GM12872 (cell line): ENCODE measurements around the gene DSG2.

ENCODE experiments used
- CTCF ChIP-seq: IDR thresholded peaks from 3 replicates; pipeline ENCODE4 v1.5.1; 2011; ENCODE audit warnings: low read depth, mild to moderate bottlenecking, low read length, moderate library complexity; ENCODE audit not compliant: insufficient read depth

Gene DSG2

GRCh38 chr18:31591628-31592027, 93.7 kb downstream of the DSG2 start, which contains the start of gene TTR:
TSS of gene TTR (plus strand) at chr18:31591877. CDS start at chr18:31591903, 26 bp downstream.
- no peak for TF ChIP-seq CTCF

GRCh38 chr18:31592506-31593157, 94.7 kb downstream of the DSG2 start:
- TF ChIP-seq CTCF, result no peak

GRCh38 chr18:31595121-31595771, 97.3 kb downstream of the DSG2 start:
- no peak for TF ChIP-seq CTCF

- TF ChIP-seq CTCF, result no peak
These were observed 98.3 kb downstream of the DSG2 start for GRCh38 chr18:31596081-31596872.

GRCh38 chr18:31598021-31598805, 100.2 kb downstream of the DSG2 start:
- no peak for TF ChIP-seq CTCF
